Left ventricle myocardium inferior (tissue), 1 donor: ENCODE results near the gene ZSWIM3. TPM values are rescaled to one million over a fixed set of nuclear protein-coding genes. Genes with fewer than 3 reads are reported as not detected.
"Not testable (repeated sequence)": the region's sequence is repeated elsewhere in the genome, so short reads cannot be mapped to it uniquely, and the experiment has no call there.

ENCODE experiments used
- DNase-seq: peaks from one replicate; pipeline ENCODE4 v3.0.0-alpha.2; 2020
- H3K27ac ChIP-seq: fragments of 200-600 bp; replicated peaks from 2 replicates; pipeline ENCODE4 v1.8.0; 2021
- H3K27me3 ChIP-seq: fragments of 200-600 bp; 2 replicates; pipeline ENCODE4 v1.8.0; 2021; ENCODE audit warnings: low read depth
- H3K36me3 ChIP-seq: fragments of 200-600 bp; 2 replicates; pipeline ENCODE4 v1.8.0; 2021
- H3K4me1 ChIP-seq: fragments of 200-600 bp; 2 replicates; pipeline ENCODE4 v1.8.0; 2021
- H3K4me3 ChIP-seq: fragments of 200-600 bp; 2 replicates; pipeline ENCODE4 v1.8.0; 2021; ENCODE audit warnings: mild to moderate bottlenecking, moderate library complexity
- H3K9me3 ChIP-seq: fragments of 200-600 bp; replicated peaks from 2 replicates; pipeline ENCODE4 v1.8.0; 2021
- CTCF ChIP-seq: fragments of 200-600 bp; IDR thresholded peaks from 2 replicates; pipeline ENCODE4 v1.8.0; 2021; ENCODE audit warnings: antibody characterized with exemption, mild to moderate bottlenecking, borderline replicate concordance
- intact Hi-C: fragments of 100-400 bp; cut with micrococcal nuclease; formaldehyde crosslinking; loops from one replicate; pipeline ENCODE4 v1.11.0; 2022
- total RNA-seq: library from RNA; stranded (reverse); fragmentation: NEBNext Ultra II Directional; extraction: Animal tissue kit (Norgen Biotek cat#: 25700); gene quantifications from one replicate; pipeline ENCODE4 v1.2.1, GENCODE V29; 2021
- donor health status: DM: no; HTN: yes; CAD: no; lungs with severe emphysema.

ZSWIM3 gene
- total RNA-seq, 1 donor from 2014 or later = 2.0 TPM

- Histone ChIP-seq H3K27ac (no peak overlapping the region), H3K4me3 (no peak overlapping the region), H3K27me3 (no peaks in the 10 kb centered on the region), H3K9me3 (no peaks in the 10 kb centered on the region), H3K4me1 (no peaks in the 10 kb centered on the region), H3K36me3 (peaks cover 88% of the 10 kb centered on the region)
- no peak for TF ChIP-seq CTCF
- no peak for DNase-seq
- intact Hi-C loops = no loop called here
These were observed 40.9 kb downstream of the ZSWIM3 start for GRCh38 chr20:45898285-45898684.

- no peak for DNase-seq
- Histone ChIP-seq H3K36me3 (peaks cover 79% of the 10 kb centered on the region), H3K27ac (no peak overlapping the region), H3K9me3 (no peaks in the 10 kb centered on the region), H3K4me3 (no peak overlapping the region), H3K27me3 (no peaks in the 10 kb centered on the region), H3K4me1 (no peaks in the 10 kb centered on the region)
- intact Hi-C loops = no loop called here
- no peak for TF ChIP-seq CTCF
These were observed 41.8 kb downstream of the ZSWIM3 start for GRCh38 chr20:45899046-45899835.

GRCh38 chr20:45901332-45901731, 43.9 kb downstream of the ZSWIM3 start:
- H3K9me3 ChIP-seq, H3K27ac ChIP-seq, H3K27me3 ChIP-seq, H3K4me3 ChIP-seq, H3K4me1 ChIP-seq, DNase-seq, intact Hi-C loops: not testable (repeated sequence)
- H3K36me3 ChIP-seq = peaks cover 72% of the 10 kb centered on the region

GRCh38 chr20:45902199-45902701, 44.8 kb downstream of the ZSWIM3 start:
- no peak for DNase-seq
- H3K36me3 ChIP-seq = peaks cover 64% of the 10 kb centered on the region
- no peak for TF ChIP-seq CTCF

GRCh38 chr20:45904583-45905504, 47.4 kb downstream of the ZSWIM3 start:
- H3K36me3 ChIP-seq = peaks cover 42% of the 10 kb centered on the region
- intact Hi-C loops = no loop called here
- H3K27ac ChIP-seq = no peak overlapping the region
- H3K27me3 ChIP-seq = no peaks in the 10 kb centered on the region
- H3K9me3 ChIP-seq = no peaks in the 10 kb centered on the region
- DNase-seq = no peak
- no peak overlapping the region for H3K4me3 ChIP-seq
- peaks cover 2% of the 10 kb centered on the region for H3K4me1 ChIP-seq
- no peak for TF ChIP-seq CTCF

More at GRCh38 chr20:45902199-45902701, 44.8 kb downstream of the ZSWIM3 start:
- no peaks in the 10 kb centered on the region for H3K27me3 ChIP-seq
- no peak overlapping the region for H3K4me3 ChIP-seq
- no peaks in the 10 kb centered on the region for H3K9me3 ChIP-seq
- no peak overlapping the region for H3K27ac ChIP-seq
- no peaks in the 10 kb centered on the region for H3K4me1 ChIP-seq
- intact Hi-C loops = no loop called here
